GM12875 (cell line): ENCODE results near the gene RIMS1.

Experiments used
- H3K4me3 ChIP-seq: one replicate; pipeline ENCODE4 v1.5.1; 2011; ENCODE audit warnings: low read depth, low read length, control low read depth
- TF ChIP-seq, protein P1 (sequence below): IDR thresholded peaks from 2 replicates; pipeline ENCODE4 v1.5.1; 2011; ENCODE audit warnings: low read depth, mild to moderate bottlenecking, control low read depth, inconsistent platforms, low read length, moderate library complexity, borderline replicate concordance; ENCODE audit not compliant: insufficient read depth

Gene RIMS1

DNA sequence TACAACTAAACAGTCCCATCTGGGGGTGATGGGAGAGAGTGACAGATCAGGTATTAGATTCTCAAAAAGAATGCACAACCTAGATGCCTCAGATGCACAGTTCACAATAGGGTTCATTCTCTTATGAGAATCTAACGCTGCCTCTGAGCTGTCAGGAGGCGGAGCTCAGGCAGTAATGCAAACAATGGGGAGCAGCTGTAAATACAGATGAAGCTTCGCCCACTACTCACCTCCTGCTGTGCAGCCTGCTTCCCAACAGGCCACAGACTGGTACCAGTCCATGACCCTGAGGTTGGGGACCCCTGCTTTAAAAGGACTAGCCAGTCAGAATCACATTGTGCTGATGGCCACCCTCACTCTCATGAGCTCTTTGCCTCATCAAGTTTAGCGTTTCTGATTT, 488.5 kb downstream of the RIMS1 start:
- H3K4me3 ChIP-seq = no peak overlapping the region
- TF ChIP-seq, protein P1, sequence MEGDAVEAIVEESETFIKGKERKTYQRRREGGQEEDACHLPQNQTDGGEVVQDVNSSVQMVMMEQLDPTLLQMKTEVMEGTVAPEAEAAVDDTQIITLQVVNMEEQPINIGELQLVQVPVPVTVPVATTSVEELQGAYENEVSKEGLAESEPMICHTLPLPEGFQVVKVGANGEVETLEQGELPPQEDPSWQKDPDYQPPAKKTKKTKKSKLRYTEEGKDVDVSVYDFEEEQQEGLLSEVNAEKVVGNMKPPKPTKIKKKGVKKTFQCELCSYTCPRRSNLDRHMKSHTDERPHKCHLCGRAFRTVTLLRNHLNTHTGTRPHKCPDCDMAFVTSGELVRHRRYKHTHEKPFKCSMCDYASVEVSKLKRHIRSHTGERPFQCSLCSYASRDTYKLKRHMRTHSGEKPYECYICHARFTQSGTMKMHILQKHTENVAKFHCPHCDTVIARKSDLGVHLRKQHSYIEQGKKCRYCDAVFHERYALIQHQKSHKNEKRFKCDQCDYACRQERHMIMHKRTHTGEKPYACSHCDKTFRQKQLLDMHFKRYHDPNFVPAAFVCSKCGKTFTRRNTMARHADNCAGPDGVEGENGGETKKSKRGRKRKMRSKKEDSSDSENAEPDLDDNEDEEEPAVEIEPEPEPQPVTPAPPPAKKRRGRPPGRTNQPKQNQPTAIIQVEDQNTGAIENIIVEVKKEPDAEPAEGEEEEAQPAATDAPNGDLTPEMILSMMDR = no peak

DNA sequence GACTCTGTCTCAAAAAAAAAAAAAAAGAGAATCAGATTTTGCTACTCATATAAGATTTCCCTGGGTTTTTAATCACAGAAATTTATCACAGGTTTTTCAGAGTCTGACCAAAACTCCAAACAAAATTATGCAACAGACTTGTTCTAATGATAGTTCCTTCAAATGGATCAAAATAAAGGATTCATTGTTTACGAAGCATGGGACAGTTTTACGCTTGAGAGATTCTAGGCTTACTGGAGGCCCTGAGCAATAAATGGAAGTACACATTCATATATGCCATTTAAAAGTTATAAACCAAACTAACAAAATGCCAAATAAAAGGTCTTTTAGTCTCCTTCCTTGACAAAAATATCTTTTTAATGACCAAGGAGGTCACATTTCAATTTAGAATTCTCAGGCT, 490.4 kb downstream of the RIMS1 start:
- no peak overlapping the region for H3K4me3 ChIP-seq
- TF ChIP-seq, protein P1 = no peak

DNA sequence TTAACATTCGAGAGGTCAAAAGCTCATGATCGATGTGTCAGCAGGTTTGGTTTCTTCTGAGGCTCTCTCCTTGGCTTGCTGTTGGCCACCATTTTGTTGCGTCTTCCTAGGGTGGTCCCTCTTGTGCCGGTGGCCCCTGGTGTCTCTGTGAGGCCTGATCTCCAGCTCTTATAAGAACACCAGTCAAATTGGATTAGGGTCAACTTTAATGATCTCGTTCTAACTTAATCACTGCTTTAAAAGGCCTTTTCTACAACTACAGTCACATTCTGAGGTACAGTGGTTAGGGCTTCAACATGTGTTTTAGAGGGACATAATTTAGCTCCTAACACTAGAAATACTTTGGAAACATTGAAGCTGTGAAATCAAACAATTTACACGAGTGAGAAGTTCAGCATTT, 494.7 kb downstream of the RIMS1 start:
- no peak overlapping the region for H3K4me3 ChIP-seq
- TF ChIP-seq, protein P1 = no peak

- H3K4me3 ChIP-seq = no peak overlapping the region
- TF ChIP-seq, protein P1 = no peak
Measured at GRCh38 chr6:72382602-72383529, 496.5 kb downstream of the RIMS1 start.

DNA sequence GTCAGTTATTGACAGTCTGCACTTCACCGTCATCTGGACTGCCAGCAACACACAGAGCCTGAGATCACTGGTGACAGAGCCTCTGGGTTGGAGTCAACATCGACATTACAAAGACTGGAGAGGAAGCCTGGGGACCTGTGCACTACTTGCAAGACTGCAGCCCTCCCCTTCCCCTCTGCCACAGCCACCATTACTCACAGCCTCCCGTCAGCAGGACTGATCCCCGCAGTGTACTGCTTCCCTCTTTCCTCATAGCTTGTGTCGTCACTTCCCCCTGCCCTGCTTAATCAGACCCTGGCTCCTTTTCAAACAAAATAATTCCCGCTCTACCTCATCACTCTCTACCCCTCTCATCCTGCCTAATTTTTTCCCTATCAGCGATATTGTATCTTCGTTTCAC, 500.0 kb downstream of the RIMS1 start:
- TF ChIP-seq, protein P1 = no peak
- H3K4me3 ChIP-seq = no peak overlapping the region

DNA sequence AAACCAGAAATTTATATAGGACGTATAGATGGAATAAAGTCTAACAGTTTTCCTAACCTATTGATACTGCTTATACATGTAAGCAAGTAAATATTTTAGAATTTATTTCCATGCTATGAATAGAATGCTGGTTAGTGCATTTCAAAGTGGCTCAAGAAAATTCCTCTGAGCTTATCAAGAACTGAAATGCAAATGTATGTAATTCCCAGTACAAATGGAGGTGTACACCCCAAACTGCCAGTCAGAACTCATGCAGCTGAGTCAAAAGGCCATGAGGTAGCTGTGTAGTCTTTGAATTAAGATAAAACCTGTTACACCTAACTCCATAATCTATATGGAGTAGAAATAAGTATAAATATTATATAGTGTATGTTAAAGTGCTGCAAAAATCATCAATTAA, 503.3 kb downstream of the RIMS1 start:
- TF ChIP-seq, protein P1 = no peak

DNA sequence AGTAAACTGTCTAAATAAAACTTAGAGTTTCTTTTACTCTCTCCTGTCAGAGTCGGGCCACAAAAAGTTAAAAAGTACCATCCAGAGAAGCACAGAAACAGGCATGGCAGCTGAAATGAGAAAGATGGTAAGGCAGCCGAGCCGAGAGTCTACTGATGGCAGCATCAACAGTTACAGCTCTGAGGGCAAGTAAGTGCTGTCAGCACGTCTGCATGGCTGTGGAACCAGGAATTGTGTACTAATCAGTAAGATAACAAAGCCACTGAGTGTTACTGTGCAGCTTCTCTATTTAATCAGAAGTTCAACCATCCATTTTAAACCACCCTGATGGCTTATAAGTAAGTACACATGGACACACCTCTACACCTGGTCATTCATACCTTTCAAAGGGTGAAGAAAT, 504.2 kb downstream of the RIMS1 start:
- TF ChIP-seq, protein P1 = no peak
- H3K4me3 ChIP-seq = no peak overlapping the region

More for the DNA sequence above, 503.3 kb downstream of the RIMS1 start:
- no peak overlapping the region for H3K4me3 ChIP-seq
